H9 (cell line): ENCODE results near the gene LRIT1. TPM values are rescaled to one million over a fixed set of nuclear protein-coding genes. Genes with fewer than 3 reads are reported as not detected.

Source experiments
- DNase-seq: peaks from one replicate; pipeline ENCODE4 v3.0.0-alpha.2; 2017
- H2AFZ ChIP-seq: one replicate; pipeline ENCODE4 v1.6.1; 2013; ENCODE audit warnings: mild to moderate bottlenecking, low read length, control low read depth, moderate library complexity
- H2AK5ac ChIP-seq: 2 replicates; pipeline ENCODE4 v1.6.1; 2013; ENCODE audit warnings: low read length, control low read depth, mixed read lengths; ENCODE audit not compliant: insufficient read length
- H2BK120ac ChIP-seq: one replicate; pipeline ENCODE4 v1.6.1; 2013; ENCODE audit warnings: low read depth, mild to moderate bottlenecking, low read length, control low read depth, inconsistent platforms; ENCODE audit not compliant: poor library complexity, severe bottlenecking
- H2BK12ac ChIP-seq: 2 replicates; pipeline ENCODE4 v1.6.1; 2013; ENCODE audit warnings: low read length, control low read depth, mixed read lengths, low read depth; ENCODE audit not compliant: insufficient read length
- H2BK15ac ChIP-seq: 2 replicates; pipeline ENCODE4 v1.6.1; 2013; ENCODE audit warnings: low read depth, low read length, control low read depth
- H2BK20ac ChIP-seq: one replicate; pipeline ENCODE4 v1.6.1; 2013; ENCODE audit warnings: low read depth, mild to moderate bottlenecking, low read length, control low read depth, inconsistent platforms; ENCODE audit not compliant: poor library complexity, severe bottlenecking
- H2BK5ac ChIP-seq: 2 replicates; pipeline ENCODE4 v1.6.1; 2013; ENCODE audit warnings: low read length, control low read depth, mixed read lengths; ENCODE audit not compliant: insufficient read length
- H3K14ac ChIP-seq: 2 replicates; pipeline ENCODE4 v1.6.1; 2013; ENCODE audit warnings: low read length, control low read depth; ENCODE audit not compliant: insufficient read depth
- H3K18ac ChIP-seq: 2 replicates; pipeline ENCODE4 v1.6.1; 2013; ENCODE audit warnings: low read depth, mild to moderate bottlenecking, mixed read lengths, low read length, control low read depth; ENCODE audit not compliant: insufficient read length
- H3K23ac ChIP-seq: 2 replicates; pipeline ENCODE4 v1.6.1; 2013; ENCODE audit warnings: low read length, control low read depth, mixed read lengths, low read depth; ENCODE audit not compliant: insufficient read length
- H3K23me2 ChIP-seq: 2 replicates; pipeline ENCODE4 v1.6.1; 2013; ENCODE audit warnings: low read depth, mild to moderate bottlenecking, mixed read lengths, low read length, control low read depth; ENCODE audit not compliant: insufficient read length, poor library complexity, severe bottlenecking
- H3K27ac ChIP-seq: 2 replicates; pipeline ENCODE4 v1.5.1; 2013; ENCODE audit warnings: low read length, control low read depth, mixed read lengths, low read depth; ENCODE audit not compliant: insufficient read length
- H3K27me3 ChIP-seq: 2 replicates; pipeline ENCODE4 v1.6.1; 2013; ENCODE audit warnings: low read length, control low read depth, inconsistent platforms; ENCODE audit not compliant: insufficient read depth
- H3K4ac ChIP-seq: 2 replicates; pipeline ENCODE4 v1.6.1; 2013; ENCODE audit warnings: low read depth, mild to moderate bottlenecking, control low read depth, inconsistent platforms, low read length, moderate library complexity
- H3K4me1 ChIP-seq: 2 replicates; pipeline ENCODE4 v1.6.1; 2013; ENCODE audit warnings: low read length, control low read depth, inconsistent platforms; ENCODE audit not compliant: insufficient read depth
- H3K4me2 ChIP-seq: 2 replicates; pipeline ENCODE4 v1.6.1; 2013; ENCODE audit warnings: low read length, control low read depth, mixed read lengths; ENCODE audit not compliant: insufficient read length, insufficient read depth
- H3K56ac ChIP-seq: 2 replicates; pipeline ENCODE4 v1.6.1; 2013; ENCODE audit warnings: low read depth, mild to moderate bottlenecking, mixed read lengths, low read length, control low read depth; ENCODE audit not compliant: insufficient read length
- H3K79me1 ChIP-seq: 2 replicates; pipeline ENCODE4 v1.6.1; 2013; ENCODE audit warnings: low read depth, mild to moderate bottlenecking, moderate library complexity, low read length, control low read depth, inconsistent platforms; ENCODE audit not compliant: insufficient read depth, poor library complexity, severe bottlenecking
- H3K79me2 ChIP-seq: 2 replicates; pipeline ENCODE4 v1.6.1; 2013; ENCODE audit warnings: low read length, control low read depth, inconsistent platforms; ENCODE audit not compliant: insufficient read depth
- H3K9ac ChIP-seq: 2 replicates; pipeline ENCODE4 v1.6.1; 2013; ENCODE audit warnings: low read length, control low read depth, mixed read lengths; ENCODE audit not compliant: insufficient read length; ENCODE audit errors: extremely low read depth
- H3K9me3 ChIP-seq: one replicate; pipeline ENCODE4 v1.6.1; 2013; ENCODE audit warnings: low read depth, low read length, inconsistent platforms; ENCODE audit not compliant: control insufficient read depth
- H3T11ph ChIP-seq: one replicate; pipeline ENCODE4 v1.6.1; 2013; ENCODE audit warnings: mild to moderate bottlenecking, low read length, control low read depth, inconsistent platforms
- H4K20me1 ChIP-seq: one replicate; pipeline ENCODE4 v1.6.1; 2013; ENCODE audit not compliant: control insufficient read depth, insufficient read length, insufficient read depth
- H4K5ac ChIP-seq: 2 replicates; pipeline ENCODE4 v1.6.1; 2013; ENCODE audit warnings: low read depth, mild to moderate bottlenecking, mixed read lengths, low read length, control low read depth; ENCODE audit not compliant: insufficient read length
- H4K8ac ChIP-seq: replicated peaks from 2 replicates; pipeline ENCODE4 v1.6.1; 2013; ENCODE audit warnings: low read length, control low read depth, mixed read lengths, low read depth; ENCODE audit not compliant: insufficient read length
- H4K91ac ChIP-seq: 2 replicates; pipeline ENCODE4 v1.6.1; 2013; ENCODE audit warnings: low read depth, mild to moderate bottlenecking, moderate library complexity, mixed read lengths, low read length, control low read depth; ENCODE audit not compliant: insufficient read length
- H3K27ac Mint-ChIP-seq, 3 experiments: 2 replicates in 2 of 3; 3 replicates in 1 of 3; pipeline ENCODE4 v1.8.0; 2020 to 2021; ENCODE audit warnings: mixed read lengths in 3 of 3, mild to moderate bottlenecking in 1 of 3, moderate library complexity in 1 of 3
- H3K27me3 Mint-ChIP-seq: 2 replicates; pipeline ENCODE4 v1.8.0; 2021; ENCODE audit warnings: low read depth, mild to moderate bottlenecking, moderate library complexity, mixed read lengths
- H3K36me3 Mint-ChIP-seq, 3 experiments: 2 replicates in 2 of 3; 3 replicates in 1 of 3; pipeline ENCODE4 v1.8.0; 2020 to 2021; ENCODE audit warnings: low read depth in 3 of 3, mixed read lengths in 3 of 3; ENCODE audit not compliant: insufficient read depth in 1 of 3
- H3K4me1 Mint-ChIP-seq, 2 experiments: 2 replicates each; pipeline ENCODE4 v1.8.0; 2020; ENCODE audit warnings: mixed read lengths in 2 of 2
- H3K4me3 Mint-ChIP-seq, 2 experiments: 2 replicates in 1 of 2; 3 replicates in 1 of 2; pipeline ENCODE4 v1.8.0; 2020 to 2021; ENCODE audit warnings: mild to moderate bottlenecking in 2 of 2, mixed read lengths in 2 of 2, moderate library complexity in 1 of 2
- H3K9me3 Mint-ChIP-seq, 2 experiments: 2 replicates in 1 of 2; 3 replicates in 1 of 2; pipeline ENCODE4 v1.8.0; 2020; ENCODE audit warnings: mild to moderate bottlenecking in 2 of 2, mixed read lengths in 2 of 2, moderate library complexity in 1 of 2
- WGBS: extraction: QIAGEN DNeasy Blood & Tissue Kit; methylation state at CpG from one replicate; pipeline ENCODE4 v1.1.7; 2013; ENCODE audit warnings: missing lambda C conversion rate, low lambda C conversion rate, mixed read lengths; ENCODE audit not compliant: insufficient read length; ENCODE audit errors: extremely low coverage; 5-methylcytosine and 5-hydroxymethylcytosine counted together
- total RNA-seq: library from RNA; stranded (reverse); gene quantifications from 2 replicates; pipeline ENCODE4 v1.2.1, GENCODE V29; 2021
- TF ChIP-seq, protein P1 (sequence below): fragments of 200-600 bp; sonication (generic); conservative IDR thresholded peaks from 3 replicates; pipeline ENCODE4 v1.8.0; 2021; ENCODE audit warnings: antibody characterized with exemption, mild to moderate bottlenecking

The LRIT1 gene
- total RNA-seq, 1 experiment from 2014 or later, result not detected

DNA sequence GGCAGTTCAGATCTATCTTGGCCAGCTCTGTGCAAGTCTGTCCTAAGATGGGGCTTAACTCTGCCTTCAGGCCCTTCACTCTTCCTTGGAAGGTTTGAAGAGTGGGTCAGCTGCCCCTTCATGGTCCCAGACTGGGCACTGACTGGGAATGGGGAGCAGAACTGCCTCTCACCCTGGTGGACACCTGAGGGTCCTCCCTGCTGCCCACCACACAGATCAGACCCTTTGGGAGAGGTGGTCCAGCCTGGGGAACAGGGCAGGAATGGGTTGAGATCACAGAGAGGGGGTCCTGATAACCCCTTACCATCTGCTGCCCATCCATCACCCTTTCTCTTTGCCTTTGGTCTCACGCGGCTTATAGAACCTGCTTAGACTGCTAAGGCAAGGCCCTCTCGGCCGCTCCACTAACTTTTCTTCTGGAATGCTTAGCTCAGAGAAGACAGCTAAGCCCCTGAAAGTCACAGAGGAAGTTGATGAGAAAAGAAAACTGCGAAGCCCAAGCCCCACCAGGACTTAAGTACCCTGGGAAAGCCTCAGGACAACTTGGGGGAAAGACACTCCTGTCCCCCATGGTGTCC lies 47.4 kb downstream of the LRIT1 start:
- no peaks in the 10 kb centered on the region for H3K79me2 ChIP-seq
- H3K9me3 ChIP-seq, result no peaks in the 10 kb centered on the region
- no peak overlapping the region for H2AFZ ChIP-seq
- no peak overlapping the region for H3K14ac ChIP-seq
- no peaks in the 10 kb centered on the region for H3K79me1 ChIP-seq
- peak overlapping the region; percentile 64 to 82 for H3K4me3 Mint-ChIP-seq
- no peak overlapping the region for H3K4ac ChIP-seq
- H3K4me1 Mint-ChIP-seq, result peaks cover 7 to 9% of the 10 kb centered on the region in 2 experiments
- H2BK20ac ChIP-seq, result no peak overlapping the region
- peaks cover 64% of the 10 kb centered on the region for H3K27me3 Mint-ChIP-seq
- peaks cover 0 to 2% (median 0%) of the 10 kb centered on the region in 3 experiments; a peak in 3 of 7 replicates for H3K36me3 Mint-ChIP-seq
- H3K23me2 ChIP-seq, result peaks cover 12% of the 10 kb centered on the region
- H2BK120ac ChIP-seq, result no peak overlapping the region
- no peak overlapping the region for H3K18ac ChIP-seq
- WGBS, result no CpG with 5 or more reads among the region's 5 CpGs
- TF ChIP-seq, protein P1, sequence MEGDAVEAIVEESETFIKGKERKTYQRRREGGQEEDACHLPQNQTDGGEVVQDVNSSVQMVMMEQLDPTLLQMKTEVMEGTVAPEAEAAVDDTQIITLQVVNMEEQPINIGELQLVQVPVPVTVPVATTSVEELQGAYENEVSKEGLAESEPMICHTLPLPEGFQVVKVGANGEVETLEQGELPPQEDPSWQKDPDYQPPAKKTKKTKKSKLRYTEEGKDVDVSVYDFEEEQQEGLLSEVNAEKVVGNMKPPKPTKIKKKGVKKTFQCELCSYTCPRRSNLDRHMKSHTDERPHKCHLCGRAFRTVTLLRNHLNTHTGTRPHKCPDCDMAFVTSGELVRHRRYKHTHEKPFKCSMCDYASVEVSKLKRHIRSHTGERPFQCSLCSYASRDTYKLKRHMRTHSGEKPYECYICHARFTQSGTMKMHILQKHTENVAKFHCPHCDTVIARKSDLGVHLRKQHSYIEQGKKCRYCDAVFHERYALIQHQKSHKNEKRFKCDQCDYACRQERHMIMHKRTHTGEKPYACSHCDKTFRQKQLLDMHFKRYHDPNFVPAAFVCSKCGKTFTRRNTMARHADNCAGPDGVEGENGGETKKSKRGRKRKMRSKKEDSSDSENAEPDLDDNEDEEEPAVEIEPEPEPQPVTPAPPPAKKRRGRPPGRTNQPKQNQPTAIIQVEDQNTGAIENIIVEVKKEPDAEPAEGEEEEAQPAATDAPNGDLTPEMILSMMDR, result no peak
- H3T11ph ChIP-seq, result no peak overlapping the region
- no peaks in the 10 kb centered on the region for H4K20me1 ChIP-seq
- H2BK5ac ChIP-seq, result no peak overlapping the region
- no peak overlapping the region for H4K5ac ChIP-seq
- H3K4me2 ChIP-seq, result peak overlapping the region; percentile 75
- no peak overlapping the region for H4K91ac ChIP-seq
- DNase-seq, result no peak
- peaks cover 17% of the 10 kb centered on the region for H3K27me3 ChIP-seq
- no peak overlapping the region for H2AK5ac ChIP-seq
- H3K23ac ChIP-seq, result no peak overlapping the region
- no peak overlapping the region for H2BK12ac ChIP-seq
- H3K4me1 ChIP-seq, result no peaks in the 10 kb centered on the region; the same call in 1 of the 2 replicates
- no peak overlapping the region for H3K56ac ChIP-seq
- H3K9me3 Mint-ChIP-seq, result no peaks in the 10 kb centered on the region; a peak in 1 of 5 replicates
- no peak overlapping the region for H4K8ac ChIP-seq
- no peak overlapping the region for H3K9ac ChIP-seq
- no peak overlapping the region for H2BK15ac ChIP-seq
- no peak overlapping the region for H3K27ac ChIP-seq
- H3K27ac Mint-ChIP-seq, result no peak overlapping the region; a peak in 1 of 7 replicates
